Right lobe of liver (tissue), 4 donors: ENCODE results near the gene GPC6.

Source experiments
- CTCF ChIP-seq, 4 donors: fragments of 200-600 bp in 3 of 4; fragments of 450-650 bp in 1 of 4; IDR thresholded peaks; one replicate each; pipeline versions ENCODE4 v1.5.1 to v1.8.0; 2016 to 2022; ENCODE audit warnings: antibody characterized with exemption in 4 of 4, mild to moderate bottlenecking in 2 of 4
- POLR2A ChIP-seq: fragments of 450-650 bp; IDR thresholded peaks from one replicate; pipeline ENCODE4 v1.6.1; 2017; ENCODE audit warnings: antibody characterized with exemption, mild to moderate bottlenecking
- donor health status: DM: no; HTN: no; CAD: no.
- donor health status: DM: no; HTN: no; CAD: no.
- donor health status: DM: no; HTN: yes; CAD: no.

GRCh38 chr13:93881411-93881810 is 654.8 kb downstream of the GPC6 start:
- TF ChIP-seq CTCF (IDR thresholded peaks at IDR 0.05) (no peak), POLR2A (no peak)
